ENCODE data around the gene PDIK1L.

PDIK1L gene

DNA sequence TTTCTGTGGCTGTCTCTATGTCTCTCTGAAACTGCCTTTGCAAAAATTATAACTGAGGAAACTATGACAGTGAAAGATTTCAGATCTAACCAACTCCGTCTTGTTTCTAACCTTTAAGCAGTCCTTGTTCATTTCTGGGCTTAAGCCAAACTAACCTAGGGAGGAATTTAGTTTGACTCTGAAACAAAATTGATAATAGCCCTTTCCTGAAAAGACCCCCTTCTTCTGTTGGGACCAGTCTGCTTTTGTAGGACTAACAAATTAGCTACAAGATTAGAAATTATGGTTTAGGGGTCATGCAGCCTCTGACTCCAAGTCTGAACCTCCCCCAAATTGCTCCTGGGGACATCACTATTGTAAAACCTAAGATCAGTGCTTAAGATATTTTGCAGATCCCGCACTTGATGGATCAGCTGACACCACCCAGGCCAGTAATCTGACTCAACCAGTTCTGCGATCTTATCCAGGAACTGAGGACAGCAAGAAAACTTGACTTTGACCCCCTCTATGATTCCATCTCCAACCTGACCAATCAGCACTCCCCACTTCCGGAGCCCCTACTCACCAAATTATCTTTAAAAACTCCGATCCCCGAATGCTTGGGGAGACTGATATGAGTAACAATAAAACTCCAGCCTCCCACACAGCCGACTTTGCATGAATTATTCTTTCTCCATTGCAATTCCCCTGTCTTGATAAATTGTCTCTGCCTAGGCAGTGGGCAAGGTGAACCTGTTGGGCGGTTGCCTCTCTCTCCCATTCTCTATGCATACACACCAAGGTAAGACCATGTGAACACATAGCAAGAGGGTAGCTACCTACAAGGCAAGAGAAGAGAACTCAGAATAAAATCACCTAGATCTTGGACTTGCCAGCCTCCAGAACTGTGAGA is 33.1 kb upstream of the PDIK1L start:
- no peak for DNase-seq (ENCODE audit: low read depth)
- no peak overlapping the region for H3K4me3 ChIP-seq (ENCODE audit: low read depth, low read length)
- TF ChIP-seq POLR2A (IDR thresholded peaks at IDR 0.05; ENCODE audit: extremely low read depth, insufficient read length) (no peak), MYC (IDR thresholded peaks at IDR 0.05; ENCODE audit: low read depth, low read length) (no peak)
- TF ChIP-seq, protein P1, sequence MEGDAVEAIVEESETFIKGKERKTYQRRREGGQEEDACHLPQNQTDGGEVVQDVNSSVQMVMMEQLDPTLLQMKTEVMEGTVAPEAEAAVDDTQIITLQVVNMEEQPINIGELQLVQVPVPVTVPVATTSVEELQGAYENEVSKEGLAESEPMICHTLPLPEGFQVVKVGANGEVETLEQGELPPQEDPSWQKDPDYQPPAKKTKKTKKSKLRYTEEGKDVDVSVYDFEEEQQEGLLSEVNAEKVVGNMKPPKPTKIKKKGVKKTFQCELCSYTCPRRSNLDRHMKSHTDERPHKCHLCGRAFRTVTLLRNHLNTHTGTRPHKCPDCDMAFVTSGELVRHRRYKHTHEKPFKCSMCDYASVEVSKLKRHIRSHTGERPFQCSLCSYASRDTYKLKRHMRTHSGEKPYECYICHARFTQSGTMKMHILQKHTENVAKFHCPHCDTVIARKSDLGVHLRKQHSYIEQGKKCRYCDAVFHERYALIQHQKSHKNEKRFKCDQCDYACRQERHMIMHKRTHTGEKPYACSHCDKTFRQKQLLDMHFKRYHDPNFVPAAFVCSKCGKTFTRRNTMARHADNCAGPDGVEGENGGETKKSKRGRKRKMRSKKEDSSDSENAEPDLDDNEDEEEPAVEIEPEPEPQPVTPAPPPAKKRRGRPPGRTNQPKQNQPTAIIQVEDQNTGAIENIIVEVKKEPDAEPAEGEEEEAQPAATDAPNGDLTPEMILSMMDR (IDR thresholded peaks at IDR 0.05; ENCODE audit: low read depth, low read length) = no peak
- TF ChIP-seq, protein P2, sequence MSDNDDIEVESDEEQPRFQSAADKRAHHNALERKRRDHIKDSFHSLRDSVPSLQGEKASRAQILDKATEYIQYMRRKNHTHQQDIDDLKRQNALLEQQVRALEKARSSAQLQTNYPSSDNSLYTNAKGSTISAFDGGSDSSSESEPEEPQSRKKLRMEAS (IDR thresholded peaks at IDR 0.05; ENCODE audit: low read depth, low read length) = no peak

DNA sequence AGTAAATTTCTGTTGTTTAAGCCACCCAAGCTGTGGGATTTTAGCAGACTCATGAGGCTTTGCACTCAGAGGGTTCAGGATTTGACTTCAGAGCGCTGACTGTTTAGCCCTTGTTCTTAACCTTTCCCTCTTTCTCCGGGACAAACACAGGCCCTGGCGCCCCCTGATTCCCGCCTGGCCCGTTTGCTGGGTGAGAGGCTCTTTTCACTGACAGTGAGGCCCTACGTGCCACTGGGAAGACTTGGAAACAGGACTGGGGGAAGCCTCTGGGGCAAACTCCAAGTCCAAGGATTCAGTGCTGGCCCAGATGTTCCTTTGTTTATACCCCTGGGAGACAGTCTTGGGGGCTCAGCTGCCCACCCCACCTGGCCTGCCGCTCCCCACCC is 32.5 kb upstream of the PDIK1L start:
- TF ChIP-seq MYC (IDR thresholded peaks at IDR 0.05; ENCODE audit: low read depth, low read length) (no peak), POLR2A (IDR thresholded peaks at IDR 0.05; ENCODE audit: extremely low read depth, insufficient read length) (no peak)
- TF ChIP-seq, protein P2 (IDR thresholded peaks at IDR 0.05; ENCODE audit: low read depth, low read length) = no peak
- TF ChIP-seq, protein P1 (IDR thresholded peaks at IDR 0.05; ENCODE audit: low read depth, low read length) = no peak
- no peak for DNase-seq (ENCODE audit: low read depth)
- H3K4me3 ChIP-seq (ENCODE audit: low read depth, low read length) = no peak overlapping the region

- H3K4me3 ChIP-seq (ENCODE audit: low read depth, low read length) = no peak overlapping the region
- TF ChIP-seq POLR2A (IDR thresholded peaks at IDR 0.05; ENCODE audit: extremely low read depth, insufficient read length) (no peak), MYC (IDR thresholded peaks at IDR 0.05; ENCODE audit: low read depth, low read length) (no peak)
- TF ChIP-seq, protein P1 (IDR thresholded peaks at IDR 0.05; ENCODE audit: low read depth, low read length) = no peak
- TF ChIP-seq, protein P2 (IDR thresholded peaks at IDR 0.05; ENCODE audit: low read depth, low read length) = no peak
- no peak for DNase-seq (ENCODE audit: low read depth)
These were observed 31.4 kb upstream of the PDIK1L start for GRCh38 chr1:26079960-26080814.

- no peak for DNase-seq (ENCODE audit: low read depth)
These were observed 30.2 kb upstream of the PDIK1L start for GRCh38 chr1:26081267-26082019.

GRCh38 chr1:26082020-26082350 is 29.6 kb upstream of the PDIK1L start:
- H3K4me3 ChIP-seq (ENCODE audit: low read depth, low read length) = no peak overlapping the region
- TF ChIP-seq MYC (IDR thresholded peaks at IDR 0.05; ENCODE audit: low read depth, low read length) (no peak), POLR2A (IDR thresholded peaks at IDR 0.05; ENCODE audit: extremely low read depth, insufficient read length) (no peak)
- TF ChIP-seq, protein P1 (IDR thresholded peaks at IDR 0.05; ENCODE audit: low read depth, low read length) = no peak
- TF ChIP-seq, protein P2 (IDR thresholded peaks at IDR 0.05; ENCODE audit: low read depth, low read length) = no peak
- no peak for DNase-seq (ENCODE audit: low read depth)

More at GRCh38 chr1:26081267-26082019, 30.2 kb upstream of the PDIK1L start:
- H3K4me3 ChIP-seq (ENCODE audit: low read depth, low read length) = no peak overlapping the region
- TF ChIP-seq MYC (IDR thresholded peaks at IDR 0.05; ENCODE audit: low read depth, low read length) (no peak), POLR2A (IDR thresholded peaks at IDR 0.05; ENCODE audit: extremely low read depth, insufficient read length) (no peak)
- TF ChIP-seq, protein P1 (IDR thresholded peaks at IDR 0.05; ENCODE audit: low read depth, low read length) = no peak
- TF ChIP-seq, protein P2 (IDR thresholded peaks at IDR 0.05; ENCODE audit: low read depth, low read length) = no peak

Measured in NB4 (cell line).